Left ventricle myocardium inferior (tissue), 1 donor: ENCODE measurements around the gene RAD51B. TPM values are rescaled to one million over a fixed set of nuclear protein-coding genes. Genes with fewer than 3 reads are reported as not detected.
A peak's percentile ranks its signal among the peaks of the same experiment; 100 is the strongest.

Source experiments
- DNase-seq: peaks from one replicate; pipeline ENCODE4 v3.0.0-alpha.2; 2020
- H3K27ac ChIP-seq: fragments of 200-600 bp; replicated peaks from 2 replicates; pipeline ENCODE4 v1.8.0; 2021
- H3K27me3 ChIP-seq: fragments of 200-600 bp; 2 replicates; pipeline ENCODE4 v1.8.0; 2021; ENCODE audit warnings: low read depth
- H3K36me3 ChIP-seq: fragments of 200-600 bp; 2 replicates; pipeline ENCODE4 v1.8.0; 2021
- H3K4me1 ChIP-seq: fragments of 200-600 bp; 2 replicates; pipeline ENCODE4 v1.8.0; 2021
- H3K4me3 ChIP-seq: fragments of 200-600 bp; 2 replicates; pipeline ENCODE4 v1.8.0; 2021; ENCODE audit warnings: mild to moderate bottlenecking, moderate library complexity
- H3K9me3 ChIP-seq: fragments of 200-600 bp; replicated peaks from 2 replicates; pipeline ENCODE4 v1.8.0; 2021
- intact Hi-C: fragments of 100-400 bp; cut with micrococcal nuclease; formaldehyde crosslinking; loops from one replicate; pipeline ENCODE4 v1.11.0; 2022
- total RNA-seq: library from RNA; stranded (reverse); fragmentation: NEBNext Ultra II Directional; extraction: Animal tissue kit (Norgen Biotek cat#: 25700); gene quantifications from one replicate; pipeline ENCODE4 v1.2.1, GENCODE V29; 2021
- TF ChIP-seq, protein P1 (sequence below): fragments of 200-600 bp; IDR thresholded peaks from 2 replicates; pipeline ENCODE4 v1.8.0; 2021; ENCODE audit warnings: antibody characterized with exemption, mild to moderate bottlenecking, borderline replicate concordance
- donor health status: DM: no; HTN: yes; CAD: no; lungs with severe emphysema.

The RAD51B gene
- total RNA-seq, 1 donor from 2014 or later, result 2.4 TPM

DNA sequence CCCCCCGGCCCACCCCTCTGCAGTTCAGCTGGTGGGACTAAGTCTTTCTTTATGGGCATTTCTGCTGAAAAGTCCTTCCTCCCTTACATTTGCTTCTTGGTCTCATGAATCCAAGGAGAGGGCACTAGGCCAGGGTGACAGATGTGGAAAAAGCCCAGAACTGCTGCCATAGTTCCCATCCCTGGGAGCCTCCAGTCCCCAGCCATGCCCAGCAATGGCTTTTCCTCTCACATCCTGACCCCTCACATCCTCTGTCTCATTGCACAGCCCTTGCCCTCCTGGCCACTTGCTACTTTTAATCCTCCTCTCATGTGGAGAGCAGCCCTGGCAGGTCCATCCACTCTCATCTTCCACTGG is 850.8 kb downstream of the RAD51B start:
- DNase-seq, result no peak
- no peaks in the 10 kb centered on the region for H3K27me3 ChIP-seq
- intact Hi-C loops, result no loop called here
- no peak overlapping the region for H3K4me3 ChIP-seq
- no peaks in the 10 kb centered on the region for H3K9me3 ChIP-seq
- no peaks in the 10 kb centered on the region for H3K36me3 ChIP-seq
- H3K4me1 ChIP-seq, result peaks cover 72% of the 10 kb centered on the region
- H3K27ac ChIP-seq, result peak overlapping the region; percentile 81
- TF ChIP-seq, protein P1, sequence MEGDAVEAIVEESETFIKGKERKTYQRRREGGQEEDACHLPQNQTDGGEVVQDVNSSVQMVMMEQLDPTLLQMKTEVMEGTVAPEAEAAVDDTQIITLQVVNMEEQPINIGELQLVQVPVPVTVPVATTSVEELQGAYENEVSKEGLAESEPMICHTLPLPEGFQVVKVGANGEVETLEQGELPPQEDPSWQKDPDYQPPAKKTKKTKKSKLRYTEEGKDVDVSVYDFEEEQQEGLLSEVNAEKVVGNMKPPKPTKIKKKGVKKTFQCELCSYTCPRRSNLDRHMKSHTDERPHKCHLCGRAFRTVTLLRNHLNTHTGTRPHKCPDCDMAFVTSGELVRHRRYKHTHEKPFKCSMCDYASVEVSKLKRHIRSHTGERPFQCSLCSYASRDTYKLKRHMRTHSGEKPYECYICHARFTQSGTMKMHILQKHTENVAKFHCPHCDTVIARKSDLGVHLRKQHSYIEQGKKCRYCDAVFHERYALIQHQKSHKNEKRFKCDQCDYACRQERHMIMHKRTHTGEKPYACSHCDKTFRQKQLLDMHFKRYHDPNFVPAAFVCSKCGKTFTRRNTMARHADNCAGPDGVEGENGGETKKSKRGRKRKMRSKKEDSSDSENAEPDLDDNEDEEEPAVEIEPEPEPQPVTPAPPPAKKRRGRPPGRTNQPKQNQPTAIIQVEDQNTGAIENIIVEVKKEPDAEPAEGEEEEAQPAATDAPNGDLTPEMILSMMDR, result no peak

DNA sequence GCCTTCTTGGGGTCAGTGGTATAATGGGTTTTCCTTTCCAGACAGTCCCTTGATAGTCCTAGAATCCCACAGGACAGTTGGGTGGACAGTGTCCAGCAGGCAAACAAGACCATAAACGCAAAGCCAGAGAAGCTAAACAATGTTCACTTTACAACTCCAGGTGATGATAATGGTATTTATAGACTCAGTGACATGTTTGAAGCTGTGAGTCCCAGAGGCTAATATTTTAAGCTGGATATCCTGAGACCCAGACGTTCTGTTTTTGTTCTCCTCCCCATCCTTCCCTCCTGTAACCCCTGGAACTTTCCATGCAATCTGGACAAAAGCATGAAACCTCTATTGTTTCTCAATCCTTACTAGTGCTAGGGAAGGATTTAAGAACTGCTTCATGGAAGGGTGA is 852.3 kb downstream of the RAD51B start:
- peaks cover 56% of the 10 kb centered on the region for H3K4me1 ChIP-seq
- no peaks in the 10 kb centered on the region for H3K27me3 ChIP-seq
- TF ChIP-seq, protein P1, result no peak
- intact Hi-C loops, result no loop called here
- no peak overlapping the region for H3K4me3 ChIP-seq
- H3K27ac ChIP-seq, result peak overlapping the region; percentile 81
- no peaks in the 10 kb centered on the region for H3K9me3 ChIP-seq
- DNase-seq, result no peak
- H3K36me3 ChIP-seq, result no peaks in the 10 kb centered on the region

DNA sequence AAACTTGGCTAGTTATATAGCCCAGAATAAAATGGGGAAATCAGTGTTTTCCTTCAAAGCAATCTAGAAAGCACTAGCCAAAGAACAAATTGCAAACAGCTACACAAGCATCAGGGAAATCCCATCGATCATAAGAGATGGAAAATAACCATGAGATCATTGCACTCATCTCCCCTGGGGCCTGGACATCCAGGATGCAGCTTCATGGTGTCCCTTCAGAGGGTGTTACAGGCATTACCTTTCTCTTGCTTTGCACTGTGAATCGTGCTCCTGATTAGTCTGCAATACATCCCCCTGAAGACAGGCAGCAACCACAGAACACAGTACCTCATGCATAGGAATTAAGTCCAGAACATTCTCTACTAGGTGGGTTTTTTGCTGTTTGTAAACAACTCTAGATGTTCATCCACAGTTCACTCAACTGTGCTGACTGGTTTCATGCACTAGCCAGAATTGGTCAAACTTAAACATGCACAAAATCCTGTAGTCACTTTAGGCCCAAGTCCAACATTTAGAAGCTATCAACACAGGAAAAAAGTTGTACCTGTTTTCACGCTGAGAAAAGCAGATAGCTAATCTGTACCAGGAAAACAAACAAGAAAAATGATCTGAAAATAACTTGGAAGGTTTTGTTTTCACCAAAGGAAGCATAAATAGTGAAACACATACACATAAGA is 853.2 kb downstream of the RAD51B start:
- peak overlapping the region; percentile 81 for H3K27ac ChIP-seq
- intact Hi-C loops, result no loop called here
- no peaks in the 10 kb centered on the region for H3K36me3 ChIP-seq
- no peak overlapping the region for H3K4me3 ChIP-seq
- TF ChIP-seq, protein P1, result peak; percentile 31
- DNase-seq, result no peak
- peaks cover 52% of the 10 kb centered on the region for H3K4me1 ChIP-seq
- H3K27me3 ChIP-seq, result no peaks in the 10 kb centered on the region
- no peaks in the 10 kb centered on the region for H3K9me3 ChIP-seq

DNA sequence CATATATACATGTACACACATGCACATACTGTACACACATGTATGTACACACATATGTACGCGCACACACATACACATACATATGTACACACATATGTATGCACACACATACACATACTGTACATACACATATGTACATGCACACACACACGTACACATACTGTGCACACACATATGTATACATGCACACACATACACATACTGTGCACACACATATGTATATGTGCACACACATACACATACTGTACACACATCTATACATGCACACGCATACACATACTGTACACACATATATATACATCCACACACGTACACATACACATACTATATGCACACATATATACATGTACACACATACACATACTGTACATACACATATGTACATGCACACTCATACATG is 853.9 kb downstream of the RAD51B start:
- Histone ChIP-seq H3K27ac (no peak overlapping the region), H3K4me3 (no peak overlapping the region), H3K36me3 (no peaks in the 10 kb centered on the region), H3K27me3 (no peaks in the 10 kb centered on the region), H3K4me1 (peaks cover 58% of the 10 kb centered on the region), H3K9me3 (no peaks in the 10 kb centered on the region)
- intact Hi-C loops, result no loop called here
- DNase-seq, result no peak
- TF ChIP-seq, protein P1, result no peak

DNA sequence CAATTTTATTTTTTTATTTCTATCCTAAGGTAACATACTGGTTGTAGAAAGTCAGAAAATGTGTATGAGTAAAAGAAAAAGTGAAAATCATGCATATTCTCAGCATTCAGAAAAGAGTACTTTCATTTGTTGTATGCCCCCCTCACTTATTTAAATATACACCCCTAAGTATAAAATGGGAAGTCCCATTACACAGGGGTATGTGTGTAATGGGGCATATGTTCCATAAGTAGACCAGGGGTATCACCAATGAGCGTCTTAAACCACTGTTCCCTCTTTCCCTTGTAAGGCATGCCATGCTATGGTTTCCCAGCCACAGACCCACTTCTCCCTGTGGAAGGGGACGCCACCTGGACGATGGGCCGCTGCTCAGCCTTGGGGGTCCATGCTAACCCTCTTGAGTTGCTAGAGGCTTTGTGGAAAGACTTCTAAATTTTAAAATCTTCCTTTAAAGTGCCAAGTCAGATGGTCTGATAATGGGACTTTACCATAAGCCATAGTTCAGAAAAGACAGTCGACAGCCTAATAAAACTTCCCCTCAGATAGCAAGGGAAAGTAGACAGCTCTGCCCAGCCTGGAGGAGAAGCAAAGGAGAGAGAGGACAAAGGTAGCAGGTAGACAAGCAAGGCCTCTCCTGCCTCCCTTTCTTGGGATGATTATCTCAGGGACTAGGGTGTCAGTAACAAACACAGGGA is 855.1 kb downstream of the RAD51B start:
- Histone ChIP-seq H3K36me3 (no peaks in the 10 kb centered on the region), H3K9me3 (no peaks in the 10 kb centered on the region), H3K4me1 (peaks cover 48% of the 10 kb centered on the region), H3K27ac (no peak overlapping the region), H3K27me3 (no peaks in the 10 kb centered on the region), H3K4me3 (no peak overlapping the region)
- TF ChIP-seq, protein P1, result no peak
- intact Hi-C loops, result no loop called here
- DNase-seq, result no peak
